Activated T-helper 1 cell treated with Interleukin-2 at 50 U/mL for 16 hours (primary cell): ENCODE data around the gene DAPK1.

ENCODE experiments used
- DNase-seq: peaks from one replicate; pipeline ENCODE4 v3.0.0-alpha.2; 2020; ENCODE audit warnings: low read depth

Gene DAPK1

GRCh38 chr9:87643778-87644570 lies 146.3 kb downstream of the DAPK1 start:
- DNase-seq = no peak

- DNase-seq = no peak
These were observed 147.0 kb downstream of the DAPK1 start for GRCh38 chr9:87644659-87645058.

GRCh38 chr9:87646546-87646945 lies 148.9 kb downstream of the DAPK1 start:
- no peak for DNase-seq

GRCh38 chr9:87647114-87647513 lies 149.4 kb downstream of the DAPK1 start:
- no peak for DNase-seq

GRCh38 chr9:87648606-87649005 lies 150.9 kb downstream of the DAPK1 start:
- no peak for DNase-seq

GRCh38 chr9:87650611-87651295 lies 153.1 kb downstream of the DAPK1 start:
- no peak for DNase-seq

GRCh38 chr9:87651431-87651830 lies 153.8 kb downstream of the DAPK1 start:
- DNase-seq = no peak

GRCh38 chr9:87653941-87654340 lies 156.3 kb downstream of the DAPK1 start:
- no peak for DNase-seq

GRCh38 chr9:87655731-87656130 lies 158.1 kb downstream of the DAPK1 start:
- no peak for DNase-seq

- no peak for DNase-seq
These were observed 158.8 kb downstream of the DAPK1 start for GRCh38 chr9:87656485-87656884.

- DNase-seq = no peak
These were observed 159.5 kb downstream of the DAPK1 start for GRCh38 chr9:87657190-87657589.

GRCh38 chr9:87657893-87658292 lies 160.2 kb downstream of the DAPK1 start:
- DNase-seq = no peak

GRCh38 chr9:87658511-87658910 lies 160.8 kb downstream of the DAPK1 start:
- DNase-seq = no peak

- no peak for DNase-seq
These were observed 162.1 kb downstream of the DAPK1 start for GRCh38 chr9:87659534-87660419.

- DNase-seq = no peak
These were observed 163.6 kb downstream of the DAPK1 start for GRCh38 chr9:87661241-87661640.

GRCh38 chr9:87662808-87663528 lies 165.3 kb downstream of the DAPK1 start:
- DNase-seq = no peak

GRCh38 chr9:87663556-87663955 lies 165.9 kb downstream of the DAPK1 start:
- no peak for DNase-seq

- DNase-seq = no peak
These were observed 166.7 kb downstream of the DAPK1 start for GRCh38 chr9:87664153-87665060.

- DNase-seq = no peak
These were observed 167.8 kb downstream of the DAPK1 start for GRCh38 chr9:87665505-87665904.

- no peak for DNase-seq
These were observed 169.6 kb downstream of the DAPK1 start for GRCh38 chr9:87667164-87667738.
